Caco-2 (cell line): ENCODE data around the gene ACTR1B. TPM values are rescaled to one million over a fixed set of nuclear protein-coding genes. Genes with fewer than 3 reads are reported as not detected.

Source experiments
- BruUV-seq: library from RNA; stranded (reverse); fragments of 400-500 nt; replicated peaks from 2 replicates; lab custom pipeline; 2021; lab: Mats Ljungman, UMichigan
- CTCF ChIA-PET: fragments of 300-600 bp; sonication (Branson Sonifier 250); formaldehyde crosslinking; loops from one replicate; lab custom pipeline; 2022; ENCODE audit warnings: antibody characterized with exemption; lab: Charles Lee
- POLR2A ChIA-PET: fragments of 300-600 bp; sonication (Branson Sonifier 250); formaldehyde crosslinking; loops from one replicate; lab custom pipeline; 2022; ENCODE audit warnings: antibody characterized with exemption; lab: Charles Lee
- DNase-seq, 2 experiments: peaks; one replicate each; pipeline versions ENCODE4 v3.0.0 to v3.0.0-alpha.2; 2020 to 2022
- H3K27me3 ChIP-seq: replicated peaks from 2 replicates; pipeline ENCODE4 v1.6.0; 2011; ENCODE audit warnings: low read length; ENCODE audit not compliant: control insufficient read depth, insufficient read depth
- H3K36me3 ChIP-seq: 2 replicates; pipeline ENCODE4 v1.5.1; 2011; ENCODE audit warnings: low read length; ENCODE audit not compliant: control insufficient read depth, insufficient read depth
- H3K4me1 ChIP-seq: fragments of 250-450 bp; sonication (Bioruptor Pico); 2 replicates; pipeline ENCODE4 v1.5.1; 2020; ENCODE audit warnings: mild to moderate bottlenecking
- H3K4me3 ChIP-seq: 2 replicates; pipeline ENCODE4 v1.5.1; 2011; ENCODE audit warnings: low read depth, mild to moderate bottlenecking, control low read depth, low read length
- H3K9me3 ChIP-seq: fragments of 250-450 bp; sonication (Bioruptor Pico); 2 replicates; pipeline ENCODE4 v1.5.1; 2020; ENCODE audit warnings: mild to moderate bottlenecking, moderate library complexity
- H3K27ac Mint-ChIP-seq: one replicate; pipeline ENCODE4 v1.8.0; 2022; ENCODE audit warnings: mixed read lengths; ENCODE audit not compliant: unreplicated experiment
- H3K27me3 Mint-ChIP-seq: one replicate; pipeline ENCODE4 v1.8.0; 2022; ENCODE audit warnings: mixed read lengths; ENCODE audit not compliant: insufficient read depth, unreplicated experiment
- H3K36me3 Mint-ChIP-seq: one replicate; pipeline ENCODE4 v1.8.0; 2022; ENCODE audit warnings: mild to moderate bottlenecking, mixed read lengths; ENCODE audit not compliant: insufficient read depth, unreplicated experiment
- H3K4me1 Mint-ChIP-seq: one replicate; pipeline ENCODE4 v1.8.0; 2022; ENCODE audit warnings: low read depth, mixed read lengths; ENCODE audit not compliant: unreplicated experiment
- H3K4me3 Mint-ChIP-seq: one replicate; pipeline ENCODE4 v1.8.0; 2022; ENCODE audit warnings: mild to moderate bottlenecking, moderate library complexity, mixed read lengths; ENCODE audit not compliant: unreplicated experiment
- H3K9me3 Mint-ChIP-seq: one replicate; pipeline ENCODE4 v1.8.0; 2022; ENCODE audit warnings: mixed read lengths; ENCODE audit not compliant: unreplicated experiment
- CTCF ChIP-seq, 2 experiments: fragments of 200-600 bp in 1 of 2; IDR thresholded peaks; 1 replicate in 1 of 2; 2 replicates in 1 of 2; pipeline versions ENCODE4 v1.5.1 to v1.8.0; 2011 to 2022; ENCODE audit warnings: antibody characterized with exemption in 1 of 2, control low read depth in 1 of 2, inconsistent platforms in 1 of 2, low read depth in 1 of 2, low read length in 1 of 2, mild to moderate bottlenecking in 1 of 2, moderate library complexity in 1 of 2; ENCODE audit not compliant: insufficient read depth in 1 of 2, severe bottlenecking in 1 of 2, unreplicated experiment in 1 of 2
- intact Hi-C: fragments of 100-400 bp; cut with micrococcal nuclease; formaldehyde crosslinking; loops from one replicate; pipeline ENCODE4 v1.10.0; 2022; ENCODE audit not compliant: unreplicated experiment
- total RNA-seq: library from RNA; stranded (reverse); gene quantifications from 2 replicates; pipeline ENCODE4 v1.2.3, GENCODE V29; 2022

The ACTR1B gene
- total RNA-seq, 1 experiment from 2014 or later, result 42.3 TPM

GRCh38 chr2:97654791-97655190 lies 9.1 kb downstream of the ACTR1B start:
- H3K9me3 ChIP-seq, result no peaks in the 10 kb centered on the region
- BruUV-seq, result no TSS peak
- no peak overlapping the region for H3K4me3 ChIP-seq
- no peaks in the 10 kb centered on the region for H3K27me3 Mint-ChIP-seq
- no peaks in the 10 kb centered on the region for H3K4me1 Mint-ChIP-seq
- POLR2A ChIA-PET, result no interaction called here
- no peak overlapping the region for H3K4me3 Mint-ChIP-seq
- CTCF ChIA-PET, result no interaction called here
- H3K36me3 ChIP-seq, result peaks cover 2% of the 10 kb centered on the region; the same call in 1 of the 2 replicates
- peaks cover 41% of the 10 kb centered on the region for H3K36me3 Mint-ChIP-seq
- no peak for TF ChIP-seq CTCF (IDR thresholded peaks at IDR 0.05; ENCODE audit: insufficient read depth in 1 of 2, low read depth in 1 of 2, low read length in 1 of 2, severe bottlenecking in 1 of 2, unreplicated experiment in 1 of 2)
- no peaks in the 10 kb centered on the region for H3K27me3 ChIP-seq
- intact Hi-C loops, result no loop called here
- no peak overlapping the region for H3K27ac Mint-ChIP-seq
- peaks cover 18% of the 10 kb centered on the region for H3K9me3 Mint-ChIP-seq
- no peaks in the 10 kb centered on the region for H3K4me1 ChIP-seq
- no peak for DNase-seq

GRCh38 chr2:97654309-97654708 lies 9.5 kb downstream of the ACTR1B start:
- no peak overlapping the region for H3K4me3 ChIP-seq
- H3K4me1 ChIP-seq, result no peaks in the 10 kb centered on the region
- H3K27me3 ChIP-seq, result no peaks in the 10 kb centered on the region
- Mint-ChIP-seq H3K4me1 (no peaks in the 10 kb centered on the region), H3K4me3 (no peak overlapping the region), H3K36me3 (peaks cover 42% of the 10 kb centered on the region), H3K27ac (no peak overlapping the region), H3K27me3 (no peaks in the 10 kb centered on the region), H3K9me3 (peaks cover 18% of the 10 kb centered on the region)
- H3K9me3 ChIP-seq, result no peaks in the 10 kb centered on the region
- BruUV-seq, result no TSS peak
- intact Hi-C loops, result no loop called here
- CTCF ChIA-PET, result no interaction called here
- DNase-seq, result no peak
- POLR2A ChIA-PET, result no interaction called here
- peaks cover 2% of the 10 kb centered on the region; the same call in 1 of the 2 replicates for H3K36me3 ChIP-seq
- TF ChIP-seq CTCF (IDR thresholded peaks at IDR 0.05; ENCODE audit: insufficient read depth in 1 of 2, low read depth in 1 of 2, low read length in 1 of 2, severe bottlenecking in 1 of 2, unreplicated experiment in 1 of 2), result no peak

GRCh38 chr2:97653874-97654273 lies 10.0 kb downstream of the ACTR1B start:
- CTCF ChIA-PET, result no interaction called here
- Mint-ChIP-seq H3K27me3 (no peaks in the 10 kb centered on the region), H3K4me1 (no peaks in the 10 kb centered on the region), H3K4me3 (no peak overlapping the region), H3K27ac (no peak overlapping the region), H3K9me3 (peaks cover 18% of the 10 kb centered on the region), H3K36me3 (peaks cover 47% of the 10 kb centered on the region)
- POLR2A ChIA-PET, result no interaction called here
- TF ChIP-seq CTCF (IDR thresholded peaks at IDR 0.05; ENCODE audit: insufficient read depth in 1 of 2, low read depth in 1 of 2, low read length in 1 of 2, severe bottlenecking in 1 of 2, unreplicated experiment in 1 of 2), result no peak
- Histone ChIP-seq H3K4me1 (no peaks in the 10 kb centered on the region), H3K4me3 (no peak overlapping the region), H3K27me3 (no peaks in the 10 kb centered on the region), H3K36me3 (peaks cover 2% of the 10 kb centered on the region; the same call in 1 of the 2 replicates), H3K9me3 (no peaks in the 10 kb centered on the region)
- no peak for DNase-seq
- BruUV-seq, result no TSS peak
- intact Hi-C loops, result no loop called here
